ENCODE data around the gene DNPH1. TPM values are rescaled to one million over a fixed set of nuclear protein-coding genes. Genes with fewer than 3 reads are reported as not detected.

Gene DNPH1
- total RNA-seq, 1 experiment from 2014 or later: 47.0 TPM

- Histone ChIP-seq H4K5ac (ENCODE audit: insufficient read length, low read depth, low read length) (no peak overlapping the region), H2BK120ac (ENCODE audit: low read depth, low read length, poor library complexity, severe bottlenecking) (no peak overlapping the region), H2BK20ac (ENCODE audit: low read depth, low read length, poor library complexity, severe bottlenecking) (no peak overlapping the region), H3K23me2 (ENCODE audit: insufficient read length, low read depth, low read length, poor library complexity, severe bottlenecking) (no peaks in the 10 kb centered on the region), H3K4me2 (ENCODE audit: insufficient read depth, insufficient read length, low read length) (no peak overlapping the region), H3K9me3 (ENCODE audit: control insufficient read depth, low read depth, low read length) (no peaks in the 10 kb centered on the region), H3K27me3 (ENCODE audit: insufficient read depth, low read length) (no peaks in the 10 kb centered on the region), H2AFZ (ENCODE audit: low read length) (no peak overlapping the region), H3K23ac (ENCODE audit: insufficient read length, low read depth, low read length) (no peak overlapping the region), H4K8ac (replicated peaks; ENCODE audit: insufficient read length, low read depth, low read length) (no peak overlapping the region), H2BK12ac (ENCODE audit: insufficient read length, low read depth, low read length) (no peak overlapping the region), H3K27ac (ENCODE audit: insufficient read length, low read depth, low read length) (no peak overlapping the region), H3K56ac (ENCODE audit: insufficient read length, low read depth, low read length) (no peak overlapping the region), H3T11ph (ENCODE audit: low read length) (no peak overlapping the region), H3K18ac (ENCODE audit: insufficient read length, low read depth, low read length) (no peak overlapping the region), H3K4ac (ENCODE audit: low read depth, low read length) (no peak overlapping the region), H3K14ac (ENCODE audit: insufficient read depth, low read length) (no peak overlapping the region), H4K20me1 (ENCODE audit: control insufficient read depth, insufficient read depth, insufficient read length) (no peaks in the 10 kb centered on the region), H2BK15ac (ENCODE audit: low read depth, low read length) (no peak overlapping the region), H2AK5ac (ENCODE audit: insufficient read length, low read length) (no peak overlapping the region), H3K9ac (ENCODE audit: extremely low read depth, insufficient read length, low read length) (no peak overlapping the region), H4K91ac (ENCODE audit: insufficient read length, low read depth, low read length) (no peak overlapping the region), H3K79me1 (ENCODE audit: insufficient read depth, low read depth, low read length, poor library complexity, severe bottlenecking) (no peaks in the 10 kb centered on the region), H2BK5ac (ENCODE audit: insufficient read length, low read length) (no peak overlapping the region), H3K79me2 (ENCODE audit: insufficient read depth, low read length) (no peaks in the 10 kb centered on the region), H3K4me1 (ENCODE audit: insufficient read depth, low read length) (no peaks in the 10 kb centered on the region)
- TF ChIP-seq CTCF (conservative IDR thresholded peaks at IDR 0.05): no peak
- Mint-ChIP-seq H3K27me3 (ENCODE audit: low read depth) (no peaks in the 10 kb centered on the region), H3K4me3 (no peak overlapping the region), H3K27ac (peak overlapping the region in 1 of 3 experiments; percentile 85; a peak in 1 of 7 replicates), H3K4me1 (no peaks in the 10 kb centered on the region), H3K9me3 (no peaks in the 10 kb centered on the region), H3K36me3 (ENCODE audit: insufficient read depth in 1 of 3, low read depth in 3 of 3) (peaks cover 1 to 19% (median 4%) of the 10 kb centered on the region in 3 experiments; a peak in 5 of 7 replicates)
- no peak for DNase-seq
- WGBS (ENCODE audit: extremely low coverage, insufficient read length, low lambda C conversion rate): no CpG with 5 or more reads among the region's 5 CpGs
Measured at GRCh38 chr6:43196337-43196736, 32.9 kb downstream of the DNPH1 start.
